GM21526 (cell line): ENCODE measurements around the gene PIAS1.
"Not testable (repeated sequence)": the region's sequence is repeated elsewhere in the genome, so short reads cannot be mapped to it uniquely, and the experiment has no call there.

Experiments used
- ATAC-seq: cut with Tn5 transposase; IDR thresholded peaks from one replicate; pipeline ENCODE4 v1.9.1; 2021; ENCODE audit warnings: moderate library complexity; ENCODE audit not compliant: unreplicated experiment, low FRiP score

PIAS1 gene

DNA sequence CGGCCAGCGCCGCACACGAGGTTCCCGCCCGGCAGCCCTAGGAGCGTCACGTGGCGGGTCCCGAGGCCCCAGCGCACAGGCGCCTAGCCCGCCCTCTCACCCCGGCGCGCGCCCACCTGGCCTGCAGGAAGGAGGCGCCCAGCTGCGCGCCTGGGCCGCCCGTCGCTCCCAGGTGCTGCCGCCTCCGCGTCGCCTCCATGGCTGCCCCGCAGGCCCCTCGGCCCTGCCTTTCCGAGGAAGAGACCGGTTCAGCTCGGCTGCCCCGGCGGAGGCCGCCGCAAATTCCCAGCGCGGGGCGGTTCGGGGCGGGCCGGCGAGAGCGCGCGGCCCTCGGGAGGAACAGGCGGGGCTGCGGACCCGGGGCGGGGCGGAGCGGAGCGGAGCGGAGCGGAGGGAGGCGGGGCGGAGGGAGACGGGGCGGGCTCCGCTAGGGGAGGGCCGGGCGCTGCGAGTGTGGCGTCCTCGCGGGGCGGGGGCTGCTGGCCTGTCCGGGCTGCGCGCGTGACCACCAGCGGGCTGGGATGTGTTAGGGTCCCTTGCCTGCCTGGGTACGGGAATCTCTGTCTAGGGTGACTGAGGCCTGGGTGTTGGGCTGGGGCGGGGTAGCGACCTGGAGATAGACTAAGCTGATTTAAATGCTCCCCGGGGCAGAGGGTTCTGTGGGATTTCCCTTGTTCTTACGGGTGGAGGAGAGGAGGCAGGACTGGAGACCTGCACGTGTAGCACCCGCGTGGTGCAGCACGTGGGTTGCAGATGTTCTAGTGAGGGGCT, 175.5 kb downstream of the PIAS1 start, which contains the start of gene CLN6:
CLN6 (minus strand) TSS at position 343 of the 771 bp plus-strand sequence; CDS start at position 199, 144 bp downstream.
- peak; percentile 63 for ATAC-seq

DNA sequence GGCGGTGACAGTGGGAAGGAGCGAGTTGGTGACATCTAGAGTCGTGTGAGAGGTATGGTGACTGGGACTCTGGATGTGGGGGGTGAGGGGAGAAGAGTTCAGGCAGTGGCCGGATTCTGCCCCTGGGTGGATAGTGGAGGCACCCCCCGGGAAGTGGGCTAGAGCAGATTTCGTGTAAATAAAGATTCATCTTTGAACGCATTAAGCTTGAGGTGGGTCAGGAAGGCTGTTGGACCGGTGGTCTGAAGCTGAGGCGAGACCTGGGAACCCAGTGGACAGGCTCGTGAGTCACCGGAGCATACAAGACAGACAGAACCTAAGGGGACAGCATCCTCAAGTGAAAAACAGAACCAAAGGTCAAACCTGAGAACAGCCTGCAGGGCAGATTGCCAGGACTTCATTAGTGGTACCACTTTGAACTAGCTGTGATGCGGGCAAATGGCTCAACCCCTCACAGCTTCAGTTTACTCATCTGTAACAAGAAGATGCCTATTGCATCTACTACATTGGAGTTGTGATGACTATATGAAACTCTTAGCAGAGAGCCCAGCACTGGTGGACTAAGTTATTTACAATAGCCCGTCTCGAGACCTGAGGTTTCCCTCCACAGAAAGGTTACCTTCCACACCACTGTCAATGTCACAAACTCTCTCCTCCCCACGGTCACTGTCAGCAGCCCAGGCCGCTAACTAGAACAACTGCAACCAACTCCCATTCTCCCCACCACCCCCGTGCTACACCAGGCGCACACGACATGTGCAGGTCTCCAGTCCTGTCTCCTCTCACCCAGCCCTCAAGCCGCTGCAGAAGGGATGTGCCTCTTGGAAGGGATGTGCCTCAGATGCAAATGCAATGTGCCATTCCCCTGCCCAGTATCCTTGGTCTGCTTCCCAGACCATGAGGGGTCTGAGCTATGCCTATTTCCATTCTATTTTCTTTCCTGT, 176.3 kb downstream of the PIAS1 start:
- ATAC-seq, result no peak

DNA sequence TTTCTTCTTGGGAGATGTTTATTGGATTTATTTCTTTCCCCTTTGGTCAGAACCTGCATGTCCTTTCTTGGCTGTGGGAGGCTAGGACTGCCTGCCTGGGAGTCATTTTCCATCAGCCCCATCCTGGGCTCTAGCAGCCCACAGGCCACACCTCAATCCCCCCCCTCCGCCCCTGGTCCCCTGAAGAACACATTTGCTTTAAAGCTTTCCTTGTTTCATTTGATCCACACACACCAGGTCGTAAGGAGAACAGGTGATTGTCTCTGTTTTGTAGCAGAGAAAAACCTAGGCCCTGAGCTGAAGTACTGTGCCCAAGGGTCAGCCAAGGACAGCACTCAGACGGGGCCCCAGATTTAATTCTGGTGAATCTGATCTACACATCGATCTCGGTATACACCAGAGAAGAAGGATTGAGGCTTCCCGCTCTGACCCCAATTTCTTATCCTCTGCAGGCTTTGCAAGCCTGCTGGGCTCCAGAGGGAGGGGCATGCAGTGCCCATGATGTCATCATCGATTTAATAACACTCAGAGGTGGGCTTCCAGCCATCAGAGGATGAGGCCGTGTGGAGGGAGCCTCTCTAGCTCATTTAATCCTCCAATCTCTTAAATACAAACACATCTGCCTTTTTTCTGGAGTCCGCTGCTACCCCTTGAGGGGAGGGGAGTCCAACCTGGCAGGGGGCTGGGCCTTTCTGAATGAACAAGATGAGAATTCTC, 177.1 kb downstream of the PIAS1 start:
- ATAC-seq, result no peak

DNA sequence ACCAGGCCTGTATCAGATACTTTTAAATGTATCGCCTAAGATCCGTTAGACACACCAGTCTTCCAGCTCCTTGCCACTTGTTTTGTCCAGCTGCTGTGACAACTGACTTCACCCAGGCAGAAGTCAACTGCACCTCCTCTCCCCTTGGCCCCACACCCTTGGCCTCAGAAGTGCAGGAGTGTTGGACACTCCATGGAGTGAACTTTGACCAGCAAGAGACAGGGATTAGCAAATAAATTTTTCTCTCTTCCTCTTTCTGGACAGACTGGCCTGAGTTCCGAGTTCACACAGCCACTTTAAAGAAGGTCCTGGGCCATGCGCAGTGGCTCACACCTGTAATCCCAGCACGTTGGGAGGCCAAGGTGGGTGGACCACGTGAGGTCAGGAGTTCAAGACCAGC, 178.3 kb downstream of the PIAS1 start:
- no peak for ATAC-seq

DNA sequence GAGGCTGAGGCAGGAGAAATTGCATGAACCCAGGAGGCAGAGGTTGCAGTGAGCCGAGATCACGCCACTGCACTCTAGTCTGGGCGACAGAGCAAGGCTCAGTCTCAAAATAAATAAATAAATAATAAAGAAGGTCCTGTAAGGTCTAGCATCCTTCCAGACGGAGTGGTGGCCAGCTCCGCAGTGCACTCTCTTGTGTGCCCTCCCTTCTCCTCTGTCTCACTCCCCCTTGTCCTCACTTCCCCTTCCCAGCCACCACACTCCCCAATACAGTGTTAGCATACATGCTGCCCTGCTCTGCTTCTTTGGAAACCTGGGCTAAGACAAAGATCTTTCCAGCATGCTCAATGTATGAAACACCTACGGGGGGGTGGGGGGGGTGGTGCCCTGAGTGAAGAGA, 178.8 kb downstream of the PIAS1 start:
- no peak for ATAC-seq

DNA sequence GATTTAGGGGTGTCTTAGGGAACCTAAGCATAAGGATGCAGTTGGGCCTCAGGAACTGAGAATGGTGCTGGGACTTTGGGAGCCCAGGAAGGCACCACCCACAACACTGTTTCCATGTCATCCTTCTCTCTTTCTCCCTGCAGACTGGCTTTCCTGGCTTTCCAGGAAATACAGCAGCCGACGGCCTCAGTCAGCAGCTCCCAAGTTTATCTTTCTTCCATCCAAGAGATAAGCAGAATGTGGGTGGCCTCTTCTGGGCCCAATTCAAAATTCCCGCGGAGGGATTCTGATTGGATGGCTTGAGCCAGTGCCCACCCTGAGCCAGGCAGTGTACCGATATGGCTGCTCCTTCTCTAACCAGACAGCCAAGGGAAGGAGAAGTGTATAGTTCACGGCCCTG, 179.9 kb downstream of the PIAS1 start:
- ATAC-seq, result no peak

DNA sequence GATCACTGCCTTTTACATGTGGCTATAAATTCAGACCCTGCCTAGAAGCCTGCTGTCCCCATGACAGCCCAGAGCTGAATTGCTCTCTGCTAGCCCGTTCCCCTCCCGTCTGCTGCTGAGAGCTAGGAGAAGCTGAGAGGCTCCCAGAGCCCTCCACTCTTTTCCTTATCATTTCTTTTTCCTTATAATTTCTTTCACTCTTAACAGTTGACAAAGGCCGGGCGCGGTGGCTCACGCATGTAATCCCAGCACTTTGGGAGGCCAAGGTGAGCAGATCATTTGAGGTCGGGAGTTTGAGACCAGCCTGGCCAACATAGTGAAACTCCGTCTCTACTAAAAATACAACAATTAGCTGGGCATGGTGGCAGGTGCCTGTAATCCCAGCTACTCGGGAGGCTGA, 180.4 kb downstream of the PIAS1 start:
- not testable (repeated sequence) for ATAC-seq

DNA sequence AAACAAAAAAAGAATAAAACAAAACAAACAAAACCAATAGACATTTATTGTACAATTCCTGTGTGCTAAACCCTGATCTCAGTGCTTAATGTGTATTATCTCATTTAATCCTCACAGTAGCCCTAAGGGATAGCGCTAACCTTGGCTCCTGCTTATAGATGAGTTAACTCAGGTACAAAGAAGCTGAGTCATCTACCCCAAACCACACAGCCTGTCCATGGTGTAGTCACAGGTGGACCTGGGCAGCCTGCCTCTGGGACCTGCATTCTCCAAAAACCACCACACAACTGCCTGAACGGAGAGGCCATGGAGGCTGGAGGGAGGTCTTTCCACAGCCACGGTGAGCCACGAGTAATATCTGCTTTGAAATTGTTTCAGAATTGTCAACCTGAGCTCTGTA, 180.9 kb downstream of the PIAS1 start:
- no peak for ATAC-seq

DNA sequence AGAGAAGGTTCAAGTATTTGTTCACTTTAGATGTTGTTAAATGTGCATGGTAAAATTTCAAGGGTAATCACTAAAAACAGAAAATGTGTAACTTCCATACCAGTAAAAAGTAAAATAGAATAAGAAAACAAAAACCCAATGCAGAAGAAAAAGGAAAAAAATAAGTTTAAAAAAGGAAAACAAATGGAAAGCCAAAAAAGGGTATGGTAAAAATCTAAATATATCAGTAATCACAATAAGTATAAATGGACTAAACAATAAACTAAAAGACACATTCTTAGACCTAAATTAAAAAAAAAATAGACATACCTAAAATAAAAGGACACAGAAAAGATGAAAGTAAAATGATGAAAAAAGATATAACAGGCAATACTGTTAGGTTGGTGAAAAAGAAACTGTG, 184.9 kb downstream of the PIAS1 start:
- ATAC-seq, result no peak

DNA sequence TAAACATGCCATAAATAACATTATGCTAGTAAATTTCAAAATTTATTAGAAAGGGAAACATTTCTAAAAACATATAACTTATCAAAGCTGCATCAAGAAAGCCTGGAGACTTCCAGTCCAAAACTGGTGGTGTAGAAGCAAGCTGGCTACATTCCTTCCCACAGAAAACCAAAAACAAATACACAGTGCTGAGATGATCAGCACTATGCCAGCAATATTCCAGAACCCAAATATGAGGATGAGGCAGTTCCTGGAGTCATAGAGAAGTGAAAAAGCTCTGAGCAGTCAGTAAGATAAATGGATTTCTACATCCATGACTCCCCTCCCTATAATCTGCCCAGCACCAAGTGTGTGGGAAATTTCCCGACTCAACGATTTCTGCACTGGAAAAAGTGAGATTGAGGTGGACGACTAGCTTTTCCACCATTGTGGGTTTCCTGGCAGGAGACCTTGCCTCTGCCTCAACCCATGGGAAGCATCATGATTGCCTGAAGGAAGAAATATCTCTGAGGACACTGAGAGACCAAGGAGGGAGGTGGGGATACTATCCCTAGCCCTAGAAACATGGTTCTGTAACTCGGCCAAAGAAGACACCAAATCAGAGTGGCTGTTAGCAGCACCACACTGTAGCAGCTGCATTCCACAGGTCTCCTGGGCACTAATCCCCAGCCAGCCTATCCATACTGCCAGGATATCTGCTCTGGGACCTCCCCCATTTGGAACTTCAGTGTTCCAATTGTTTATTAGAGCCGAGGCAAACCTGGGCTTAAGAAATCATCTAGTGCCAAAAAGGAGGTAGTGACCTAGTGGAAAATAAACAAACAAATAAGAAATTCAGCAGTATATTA, 187.2 kb downstream of the PIAS1 start:
- no peak for ATAC-seq
